Measurements from ENCODE around the gene INPP5A.

INPP5A gene

DNA sequence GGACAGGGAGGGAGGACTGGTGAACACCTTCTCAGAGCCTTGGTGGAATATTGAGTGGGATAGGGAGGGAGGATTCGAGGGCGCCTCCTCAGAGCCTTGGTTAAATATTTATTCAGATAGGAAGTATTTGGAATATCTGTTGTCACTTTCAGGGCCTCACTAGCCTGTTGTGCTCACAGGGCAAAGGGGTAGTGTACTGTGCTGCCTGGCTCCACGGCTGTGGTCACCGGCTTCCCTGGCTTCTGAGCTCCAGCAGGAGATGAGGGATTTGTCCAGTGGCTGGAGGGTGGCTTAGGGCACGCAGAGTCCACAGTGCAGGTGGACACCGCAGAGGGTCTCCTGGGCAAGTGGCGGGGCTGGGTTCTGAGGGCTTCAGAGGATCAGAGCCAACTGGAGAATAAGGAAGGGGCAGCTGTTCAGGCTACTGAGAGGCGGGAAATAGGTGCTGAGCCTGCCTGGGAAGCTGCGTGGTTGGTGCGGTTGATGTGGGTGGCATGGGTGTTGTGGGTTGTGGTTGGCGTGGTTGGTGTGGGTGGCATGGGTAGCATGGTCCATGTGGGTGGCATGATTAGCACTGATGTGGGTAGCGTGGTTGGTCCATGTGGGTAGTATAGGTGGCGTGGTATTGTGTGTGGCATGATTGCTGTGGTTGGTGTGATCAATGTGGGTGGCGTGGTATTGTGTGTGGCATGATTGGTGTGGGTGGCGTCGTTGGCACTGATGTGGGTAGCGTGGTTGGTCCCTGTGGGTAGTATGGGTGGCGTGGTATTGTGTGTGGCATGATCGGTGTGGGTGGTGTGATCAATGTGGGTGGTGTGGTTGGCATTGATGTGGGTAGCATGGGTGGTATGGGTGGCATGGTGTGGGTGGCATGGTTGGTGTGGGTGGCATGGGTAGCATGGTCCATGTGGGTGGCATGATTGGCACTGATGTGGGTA is 16.7 kb downstream of the INPP5A start:
- no peak for DNase-seq (ENCODE audit: low read depth)
- TF ChIP-seq, protein P1, sequence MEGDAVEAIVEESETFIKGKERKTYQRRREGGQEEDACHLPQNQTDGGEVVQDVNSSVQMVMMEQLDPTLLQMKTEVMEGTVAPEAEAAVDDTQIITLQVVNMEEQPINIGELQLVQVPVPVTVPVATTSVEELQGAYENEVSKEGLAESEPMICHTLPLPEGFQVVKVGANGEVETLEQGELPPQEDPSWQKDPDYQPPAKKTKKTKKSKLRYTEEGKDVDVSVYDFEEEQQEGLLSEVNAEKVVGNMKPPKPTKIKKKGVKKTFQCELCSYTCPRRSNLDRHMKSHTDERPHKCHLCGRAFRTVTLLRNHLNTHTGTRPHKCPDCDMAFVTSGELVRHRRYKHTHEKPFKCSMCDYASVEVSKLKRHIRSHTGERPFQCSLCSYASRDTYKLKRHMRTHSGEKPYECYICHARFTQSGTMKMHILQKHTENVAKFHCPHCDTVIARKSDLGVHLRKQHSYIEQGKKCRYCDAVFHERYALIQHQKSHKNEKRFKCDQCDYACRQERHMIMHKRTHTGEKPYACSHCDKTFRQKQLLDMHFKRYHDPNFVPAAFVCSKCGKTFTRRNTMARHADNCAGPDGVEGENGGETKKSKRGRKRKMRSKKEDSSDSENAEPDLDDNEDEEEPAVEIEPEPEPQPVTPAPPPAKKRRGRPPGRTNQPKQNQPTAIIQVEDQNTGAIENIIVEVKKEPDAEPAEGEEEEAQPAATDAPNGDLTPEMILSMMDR (IDR thresholded peaks at IDR 0.05; ENCODE audit: low read depth, low read length, missing control alignments): no peak
- no peak overlapping the region for H3K4me3 ChIP-seq (ENCODE audit: low read depth, low read length)

DNA sequence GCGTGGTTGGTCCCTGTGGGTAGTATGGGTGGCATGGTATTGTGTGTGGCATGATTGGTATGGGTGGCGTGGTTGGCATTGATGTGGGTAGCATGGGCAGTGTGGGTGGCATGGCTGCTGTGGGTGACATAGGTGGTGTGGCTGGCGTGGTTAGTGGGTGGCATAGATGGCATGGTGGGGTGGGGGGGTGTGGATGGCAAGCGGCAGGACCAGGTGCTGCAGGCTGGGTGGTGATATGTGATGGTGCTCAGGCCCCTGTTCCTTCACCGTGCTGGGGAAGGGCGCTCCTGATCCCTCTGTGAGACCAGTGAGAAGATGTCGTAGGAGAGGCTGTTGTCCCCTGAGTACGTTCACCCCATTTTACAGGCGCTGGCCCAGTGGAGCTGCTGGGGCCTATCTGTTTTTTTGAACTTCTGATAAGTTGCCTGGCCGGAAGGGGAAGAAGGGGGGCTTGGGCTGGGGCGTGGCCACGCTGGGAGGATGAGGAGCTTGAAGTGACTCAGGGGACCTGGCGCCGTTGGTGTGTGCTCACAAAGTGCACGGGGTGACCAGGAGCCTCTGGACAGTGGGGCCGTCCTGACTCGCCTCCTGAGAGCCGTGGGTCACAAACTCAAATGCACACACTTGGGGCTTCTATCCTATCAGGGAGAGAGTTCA is 17.5 kb downstream of the INPP5A start:
- TF ChIP-seq, protein P1 (IDR thresholded peaks at IDR 0.05; ENCODE audit: low read depth, low read length, missing control alignments): no peak
- H3K4me3 ChIP-seq (ENCODE audit: low read depth, low read length): no peak overlapping the region
- DNase-seq (ENCODE audit: low read depth): no peak

DNA sequence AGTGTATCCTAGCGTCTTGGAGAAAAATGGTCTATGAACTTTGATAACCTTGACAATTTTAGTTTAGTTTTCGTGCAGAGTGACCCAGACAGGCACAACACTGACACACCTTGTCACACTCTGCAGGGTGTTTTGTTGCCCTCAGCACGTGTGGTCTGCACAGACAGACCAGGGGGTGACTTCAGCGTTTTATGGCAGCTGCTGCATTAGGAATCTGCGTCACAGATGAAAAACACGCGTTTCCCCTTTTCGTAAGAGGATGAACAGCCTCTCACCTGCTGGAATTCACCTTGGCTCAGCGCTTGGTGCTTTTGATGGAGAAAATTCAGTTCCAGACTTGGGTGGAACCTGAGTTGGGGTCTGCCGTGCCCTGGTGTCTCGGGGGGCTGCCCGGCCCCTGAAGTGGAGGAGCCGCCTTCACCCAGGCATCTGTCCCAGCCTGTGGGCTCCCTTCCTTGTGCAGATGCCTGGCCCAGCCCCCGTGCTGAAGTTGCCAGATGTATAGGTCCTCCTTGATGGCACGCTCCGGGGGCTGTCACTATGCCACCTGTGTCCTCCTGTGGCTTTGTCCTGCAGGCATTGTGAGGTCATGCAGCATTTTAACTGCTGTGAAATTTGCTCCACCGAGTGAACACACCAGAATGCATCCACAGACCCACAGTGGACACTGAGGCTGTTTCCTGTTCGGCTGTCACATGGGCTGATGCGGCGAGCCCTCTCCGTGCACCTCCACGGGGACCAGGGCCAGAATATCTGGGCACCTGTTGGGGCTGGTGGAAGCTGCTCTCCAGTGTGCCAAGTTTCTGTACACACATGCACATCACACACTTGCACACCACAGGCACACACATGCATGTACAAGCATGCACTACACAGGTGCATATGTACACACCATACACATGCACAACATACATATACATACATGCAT is 18.3 kb downstream of the INPP5A start:
- no peak for DNase-seq (ENCODE audit: low read depth)
- TF ChIP-seq, protein P1 (IDR thresholded peaks at IDR 0.05; ENCODE audit: low read depth, low read length, missing control alignments): no peak
- H3K4me3 ChIP-seq (ENCODE audit: low read depth, low read length): no peak overlapping the region

DNA sequence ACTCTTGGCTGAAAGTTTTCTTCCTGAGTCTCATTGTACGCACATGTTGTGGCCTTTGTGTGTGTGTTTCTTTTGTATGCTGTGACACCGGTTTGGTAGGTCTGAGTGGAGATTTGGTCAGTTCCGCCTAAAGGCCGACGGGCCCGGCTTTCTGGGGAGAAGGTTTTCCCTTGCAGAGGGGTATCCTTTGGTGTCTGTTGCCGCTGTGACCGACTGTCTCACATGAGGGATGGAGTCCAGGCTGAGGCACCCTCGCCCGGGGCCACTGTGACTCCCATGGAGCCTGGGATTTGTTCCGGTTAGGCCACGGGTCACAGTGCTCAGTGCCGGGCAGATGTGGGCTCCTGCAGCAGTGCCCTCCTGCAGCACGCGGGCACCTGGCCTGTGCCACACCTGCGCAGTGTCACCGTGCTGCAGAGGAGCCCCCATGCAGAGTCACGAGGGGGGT is 19.4 kb downstream of the INPP5A start:
- no peak overlapping the region for H3K4me3 ChIP-seq (ENCODE audit: low read depth, low read length)
- no peak for DNase-seq (ENCODE audit: low read depth)
- TF ChIP-seq, protein P1 (IDR thresholded peaks at IDR 0.05; ENCODE audit: low read depth, low read length, missing control alignments): no peak

DNA sequence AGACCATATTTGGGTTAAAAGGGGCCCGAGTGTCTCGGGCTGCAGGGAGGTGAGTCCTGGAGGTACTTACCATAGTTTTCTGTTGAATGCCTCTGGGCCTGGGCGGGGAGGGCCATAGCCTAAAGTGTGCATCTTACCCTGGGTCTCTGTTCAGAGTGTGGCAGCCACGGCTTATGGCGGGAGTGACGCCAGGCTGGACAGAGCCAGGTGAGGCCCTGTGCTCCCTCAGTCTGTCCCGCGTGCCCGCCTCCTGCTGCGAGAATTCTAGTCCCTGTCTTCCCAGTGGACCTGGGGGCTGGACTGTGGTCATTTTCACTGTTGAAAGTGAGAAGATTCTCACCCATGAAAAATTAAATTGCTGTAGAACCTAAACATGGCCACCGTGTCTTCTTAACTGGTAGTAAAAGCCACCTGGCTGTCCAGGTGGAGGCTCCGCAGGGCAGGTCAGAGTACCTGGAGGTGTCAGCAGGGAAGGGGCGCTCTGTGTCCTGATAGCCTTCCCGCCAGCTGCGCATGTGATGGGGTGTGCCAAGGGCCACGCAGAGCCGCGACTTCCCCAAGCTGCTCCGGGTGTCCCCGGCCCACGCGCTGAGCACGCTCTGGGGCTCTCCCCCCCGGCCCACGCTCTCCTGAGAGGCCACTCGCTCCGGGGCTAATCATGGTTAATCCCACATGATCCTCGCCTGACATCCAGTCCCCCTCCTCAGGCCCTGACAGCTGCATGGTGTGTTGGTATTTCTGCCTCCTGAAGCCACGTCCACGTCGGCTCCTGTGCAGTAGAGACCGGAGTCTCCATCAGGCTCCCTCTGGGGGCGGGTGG is 20.3 kb downstream of the INPP5A start:
- no peak for DNase-seq (ENCODE audit: low read depth)
- no peak overlapping the region for H3K4me3 ChIP-seq (ENCODE audit: low read depth, low read length)
- TF ChIP-seq, protein P1 (IDR thresholded peaks at IDR 0.05; ENCODE audit: low read depth, low read length, missing control alignments): no peak

All from GM12864 (cell line).